HUES48 (cell line): ENCODE measurements around the gene TNFRSF25.

Experiments used
- H3K27ac ChIP-seq: one replicate; pipeline ENCODE4 v1.7.0; 2013; ENCODE audit warnings: low read depth, low read length, inconsistent platforms
- H3K27me3 ChIP-seq: 2 replicates; pipeline ENCODE4 v1.6.1; 2013; ENCODE audit warnings: mild to moderate bottlenecking, low read length; ENCODE audit not compliant: control insufficient read depth, insufficient read depth
- H3K36me3 ChIP-seq: 2 replicates; pipeline ENCODE4 v1.6.1; 2013; ENCODE audit warnings: low read length; ENCODE audit not compliant: control insufficient read depth, insufficient read depth
- H3K4me1 ChIP-seq: 2 replicates; pipeline ENCODE4 v1.6.1; 2013; ENCODE audit warnings: mild to moderate bottlenecking, low read length; ENCODE audit not compliant: control insufficient read depth, insufficient read depth
- H3K4me3 ChIP-seq: 2 replicates; pipeline ENCODE4 v1.5.1; 2013; ENCODE audit warnings: mild to moderate bottlenecking, low read depth, low read length
- H3K9ac ChIP-seq: 2 replicates; pipeline ENCODE4 v1.6.1; 2013; ENCODE audit warnings: mild to moderate bottlenecking, low read depth, low read length, moderate library complexity
- H3K9me3 ChIP-seq: 2 replicates; pipeline ENCODE4 v1.6.1; 2013; ENCODE audit warnings: low read length; ENCODE audit not compliant: control insufficient read depth, insufficient read depth

Gene TNFRSF25

DNA sequence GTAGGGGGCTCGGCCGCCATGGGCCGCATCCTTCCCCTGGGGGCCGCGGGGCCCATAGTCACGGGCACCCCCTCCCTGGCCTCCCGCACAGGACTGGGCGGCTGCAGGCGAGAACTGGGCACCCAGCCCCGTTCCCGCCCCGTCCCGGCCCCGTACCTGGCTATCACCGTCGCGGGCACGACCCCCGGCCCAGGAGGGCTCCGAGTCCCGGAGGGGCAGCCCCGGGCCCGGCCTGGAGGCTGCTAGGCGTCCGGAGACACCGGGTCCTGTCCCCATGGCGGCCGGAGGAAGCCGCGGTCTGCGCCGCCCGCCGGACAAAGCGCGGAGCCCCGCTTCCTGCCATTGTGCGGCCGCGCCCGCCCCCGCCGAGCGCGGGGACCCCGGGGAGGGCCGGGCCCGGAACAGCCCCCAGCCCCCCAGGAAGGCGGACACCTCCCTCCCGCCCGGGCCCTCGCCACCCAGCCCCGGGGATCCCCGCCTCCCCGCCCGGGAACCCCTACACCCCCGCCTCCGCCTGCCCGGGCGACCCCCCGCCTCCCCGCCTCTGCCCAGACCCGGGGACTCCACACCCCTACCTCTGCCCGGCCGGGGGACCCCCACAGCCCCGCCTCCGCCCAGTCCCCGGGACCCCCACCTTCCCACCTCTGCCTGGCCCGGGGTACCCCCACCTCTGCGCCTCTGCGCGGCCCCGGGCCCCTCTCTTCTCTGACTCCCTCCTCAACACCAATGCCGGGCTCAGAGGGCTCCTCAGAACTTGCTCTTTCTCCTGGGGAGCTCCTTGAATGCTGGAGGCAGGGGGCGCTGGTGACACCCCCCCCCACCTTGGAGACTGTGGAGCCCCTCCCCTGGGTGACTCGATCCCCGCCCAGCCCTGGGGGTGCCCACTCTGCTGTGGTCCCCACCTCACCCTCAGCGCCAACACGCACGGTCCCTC, 19.5 kb upstream of the TNFRSF25 start:
- Histone ChIP-seq H3K9ac (peak overlapping the region; percentile 53; the same call in 1 of the 2 replicates), H3K27me3 (peaks cover 7% of the 10 kb centered on the region; the same call in 1 of the 2 replicates), H3K9me3 (no peaks in the 10 kb centered on the region), H3K4me3 (peak overlapping the region; percentile 70), H3K27ac (no peak overlapping the region), H3K36me3 (no peaks in the 10 kb centered on the region), H3K4me1 (peaks cover 10% of the 10 kb centered on the region)

GRCh38 chr1:6484826-6485167, 18.8 kb upstream of the TNFRSF25 start:
- Histone ChIP-seq H3K27ac (no peak overlapping the region), H3K27me3 (peaks cover 7% of the 10 kb centered on the region; the same call in 1 of the 2 replicates), H3K4me1 (peaks cover 10% of the 10 kb centered on the region), H3K9me3 (no peaks in the 10 kb centered on the region), H3K36me3 (no peaks in the 10 kb centered on the region), H3K9ac (peak overlapping the region; percentile 53; the same call in 1 of the 2 replicates), H3K4me3 (peak overlapping the region; percentile 70)

DNA sequence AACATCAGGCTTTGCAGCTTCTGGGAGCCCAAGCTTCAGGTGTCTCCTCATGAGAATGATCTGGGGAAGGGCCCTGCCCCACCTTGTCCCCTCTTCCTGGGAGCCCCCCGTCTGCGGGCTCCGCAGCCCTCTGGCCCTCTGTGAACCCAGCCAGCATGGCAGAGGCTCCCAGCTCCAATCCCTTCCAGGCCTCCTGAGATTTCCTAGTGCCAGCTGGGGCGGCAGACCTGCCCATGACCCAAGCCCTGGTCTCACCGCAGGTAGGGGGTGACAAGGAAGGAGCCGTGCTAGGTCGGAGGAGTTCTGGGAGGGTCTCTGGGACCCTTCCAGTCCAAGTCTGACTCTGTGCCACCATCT, 17.8 kb upstream of the TNFRSF25 start:
- Histone ChIP-seq H3K4me1 (peaks cover 10% of the 10 kb centered on the region), H3K36me3 (no peaks in the 10 kb centered on the region), H3K9me3 (no peaks in the 10 kb centered on the region), H3K4me3 (no peak overlapping the region), H3K9ac (no peak overlapping the region), H3K27me3 (peaks cover 7% of the 10 kb centered on the region; the same call in 1 of the 2 replicates), H3K27ac (no peak overlapping the region)

DNA sequence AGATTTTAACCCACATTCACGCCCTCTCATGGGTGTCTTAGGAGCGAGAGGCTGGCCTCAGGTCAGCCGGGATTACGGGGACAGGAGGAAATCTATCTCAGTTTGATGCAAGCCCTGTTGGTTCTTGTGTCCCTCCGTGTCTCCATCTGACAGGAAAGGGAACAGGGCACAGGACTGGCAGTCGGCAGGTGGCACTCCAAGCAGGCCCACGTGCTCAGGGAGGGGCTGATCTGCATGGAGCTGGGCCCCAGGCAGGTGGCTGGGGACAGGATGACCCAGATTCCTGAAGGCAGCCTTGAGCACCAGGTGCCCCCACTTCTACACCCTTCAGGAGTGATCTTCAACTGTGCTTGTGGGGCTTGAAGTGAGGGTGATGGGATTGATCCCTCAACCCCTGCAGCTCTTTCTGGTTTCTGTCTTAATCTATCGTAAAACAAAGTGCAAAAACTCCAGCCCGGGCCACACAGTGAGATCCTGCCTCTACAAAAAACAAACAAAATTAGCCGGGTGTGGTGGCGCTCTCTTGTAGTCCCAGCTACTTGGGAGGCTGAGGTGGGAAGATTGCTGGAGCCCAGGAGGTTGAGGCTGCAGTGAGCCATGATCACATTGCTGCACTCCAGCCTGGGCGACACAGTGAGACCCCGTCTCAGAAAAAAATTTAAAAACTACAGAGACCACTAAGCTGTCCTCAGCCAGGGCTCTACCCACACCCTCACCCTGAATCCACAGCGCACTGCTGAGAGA, 17.2 kb upstream of the TNFRSF25 start:
- Histone ChIP-seq H3K9me3 (no peaks in the 10 kb centered on the region), H3K27me3 (peaks cover 7% of the 10 kb centered on the region; the same call in 1 of the 2 replicates), H3K4me3 (no peak overlapping the region), H3K4me1 (peaks cover 10% of the 10 kb centered on the region), H3K9ac (no peak overlapping the region), H3K36me3 (no peaks in the 10 kb centered on the region), H3K27ac (no peak overlapping the region)

DNA sequence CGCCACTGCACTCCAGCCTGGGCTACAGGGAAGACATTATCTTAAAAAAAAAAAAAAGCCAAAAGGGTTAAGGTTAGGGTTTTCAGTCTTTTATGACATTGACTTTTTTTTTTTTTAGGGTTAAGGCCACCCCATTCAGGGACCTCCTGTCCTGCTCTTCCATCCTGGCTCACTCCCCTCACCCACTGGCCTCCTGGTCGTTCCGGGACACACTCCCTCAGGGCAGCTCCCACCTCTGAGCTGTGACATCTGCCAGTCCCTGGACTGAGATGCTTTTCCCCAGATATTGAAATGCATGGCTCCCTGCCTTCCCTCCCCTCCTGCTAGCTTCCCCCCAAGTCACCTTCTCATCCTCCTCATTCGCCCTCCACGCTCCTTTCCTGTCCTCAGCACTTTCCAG, 15.8 kb upstream of the TNFRSF25 start:
- Histone ChIP-seq H3K36me3 (no peaks in the 10 kb centered on the region), H3K4me1 (peaks cover 16% of the 10 kb centered on the region), H3K27me3 (peaks cover 7% of the 10 kb centered on the region; the same call in 1 of the 2 replicates), H3K9ac (no peak overlapping the region), H3K9me3 (no peaks in the 10 kb centered on the region), H3K4me3 (no peak overlapping the region), H3K27ac (no peak overlapping the region)

GRCh38 chr1:6477039-6477820, 11.3 kb upstream of the TNFRSF25 start:
- no peak overlapping the region for H3K9ac ChIP-seq
- peaks cover 8% of the 10 kb centered on the region for H3K36me3 ChIP-seq
- H3K4me3 ChIP-seq = no peak overlapping the region
- no peak overlapping the region for H3K27ac ChIP-seq
- peaks cover 9% of the 10 kb centered on the region; the same call in 1 of the 2 replicates for H3K4me1 ChIP-seq
- H3K9me3 ChIP-seq = no peaks in the 10 kb centered on the region
- no peaks in the 10 kb centered on the region for H3K27me3 ChIP-seq

DNA sequence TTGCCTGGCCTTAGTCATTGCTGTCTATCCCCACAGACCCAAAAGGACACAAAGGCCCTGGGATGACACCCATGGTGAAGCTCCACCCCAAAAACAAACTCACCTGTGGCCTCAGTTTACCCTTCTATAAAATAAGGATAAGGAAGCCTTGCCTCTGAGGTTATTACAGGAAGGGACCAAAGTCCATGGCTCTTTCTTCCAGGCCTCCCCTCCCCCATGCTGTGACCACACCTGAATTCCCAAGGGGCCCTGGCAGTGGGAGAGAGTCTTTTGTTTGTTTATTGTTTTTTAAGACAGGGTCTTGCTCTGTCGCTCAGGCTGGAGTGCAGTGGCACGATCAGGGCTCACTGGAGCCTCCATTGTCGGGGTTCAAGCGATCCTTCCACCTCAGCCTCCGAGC, 10.5 kb upstream of the TNFRSF25 start:
- H3K9me3 ChIP-seq = no peaks in the 10 kb centered on the region
- H3K4me1 ChIP-seq = peaks cover 9% of the 10 kb centered on the region; the same call in 1 of the 2 replicates
- no peak overlapping the region for H3K9ac ChIP-seq
- peaks cover 11% of the 10 kb centered on the region for H3K36me3 ChIP-seq
- no peak overlapping the region for H3K4me3 ChIP-seq
- no peak overlapping the region for H3K27ac ChIP-seq
- no peaks in the 10 kb centered on the region for H3K27me3 ChIP-seq

DNA sequence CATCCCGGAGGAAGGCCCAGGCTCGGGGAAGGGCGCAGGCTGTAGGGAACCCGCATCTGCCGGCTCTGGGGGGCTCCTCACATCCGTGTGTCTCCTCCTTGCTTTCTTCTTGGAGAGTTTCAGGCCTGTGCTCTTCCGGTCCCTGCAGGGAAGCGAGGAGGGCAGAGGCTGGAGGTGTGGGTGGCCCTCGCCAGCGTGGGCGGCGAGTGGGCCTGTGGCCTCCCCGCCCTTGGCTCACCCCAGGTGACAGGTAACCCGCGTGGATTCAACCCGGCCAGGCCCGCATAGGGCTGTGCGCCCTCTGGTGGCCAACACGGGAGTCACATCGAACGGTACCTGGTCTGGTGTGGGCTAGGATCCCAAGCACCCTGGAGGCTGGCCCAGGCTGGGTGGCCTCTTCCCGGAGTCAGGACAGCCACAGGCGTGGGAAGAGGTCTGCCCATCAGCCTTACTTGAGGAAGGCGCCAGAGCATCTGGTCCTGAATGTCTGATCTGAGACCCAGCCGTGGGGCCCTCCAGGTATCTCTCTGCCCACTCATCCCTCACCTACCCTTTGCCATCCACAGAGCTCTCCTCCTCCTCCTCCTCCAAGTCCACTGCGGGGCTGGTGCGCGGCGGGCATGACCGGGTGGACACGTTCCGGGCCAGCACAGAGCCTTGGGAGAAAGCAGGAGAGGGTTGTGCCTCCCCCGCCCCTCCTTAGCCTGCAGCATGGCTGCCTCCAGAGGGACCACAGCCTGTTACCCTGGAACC, 9.6 kb upstream of the TNFRSF25 start:
- no peak overlapping the region for H3K27ac ChIP-seq
- H3K36me3 ChIP-seq = peaks cover 11% of the 10 kb centered on the region
- no peaks in the 10 kb centered on the region for H3K9me3 ChIP-seq
- no peak overlapping the region for H3K4me3 ChIP-seq
- no peak overlapping the region for H3K9ac ChIP-seq
- H3K27me3 ChIP-seq = no peaks in the 10 kb centered on the region
- peaks cover 9% of the 10 kb centered on the region; the same call in 1 of the 2 replicates for H3K4me1 ChIP-seq

- peaks cover 18% of the 10 kb centered on the region for H3K36me3 ChIP-seq
- no peaks in the 10 kb centered on the region for H3K9me3 ChIP-seq
- peaks cover 9% of the 10 kb centered on the region; the same call in 1 of the 2 replicates for H3K4me1 ChIP-seq
- H3K27ac ChIP-seq = no peak overlapping the region
- H3K9ac ChIP-seq = no peak overlapping the region
- H3K27me3 ChIP-seq = no peaks in the 10 kb centered on the region
- no peak overlapping the region for H3K4me3 ChIP-seq
Observed at GRCh38 chr1:6474815-6475282, 8.9 kb upstream of the TNFRSF25 start.
